Gastroesophageal sphincter (tissue), 4 donors: ENCODE data around the gene C5. TPM values are rescaled to one million over a fixed set of nuclear protein-coding genes. Genes with fewer than 3 reads are reported as not detected.

ENCODE experiments used
- ATAC-seq: fragments of 150-250 bp; one replicate; pipeline ENCODE4 v1.9.1; 2016; ENCODE audit warnings: mild to moderate bottlenecking, moderate library complexity
- H3K27ac ChIP-seq, 4 donors: fragments of 200-600 bp; sonication (generic) in 3 of 4; 1 replicate in 3 of 4; 2 replicates in 1 of 4; pipeline ENCODE4 v1.5.1; 2016 to 2019
- H3K27me3 ChIP-seq: fragments of 200-600 bp; sonication (generic); one replicate; pipeline ENCODE4 v1.5.1; 2019
- H3K36me3 ChIP-seq, 2 donors: fragments of 200-600 bp; sonication (generic); one replicate each; pipeline ENCODE4 v1.5.1; 2019; ENCODE audit warnings: control low read depth in 1 of 2
- H3K4me1 ChIP-seq, 3 donors: fragments of 200-600 bp; sonication (generic); 1 replicate in 2 of 3; 2 replicates in 1 of 3; pipeline ENCODE4 v1.5.1; 2016 to 2019; ENCODE audit warnings: control low read depth in 2 of 3
- H3K4me3 ChIP-seq, 2 donors: fragments of 200-600 bp; sonication (generic); one replicate each; pipeline ENCODE4 v1.5.1; 2019; ENCODE audit warnings: mild to moderate bottlenecking in 1 of 2, moderate library complexity in 1 of 2
- H3K9me3 ChIP-seq, 3 donors: fragments of 200-600 bp; sonication (generic); one replicate each; pipeline ENCODE4 v1.5.1; 2017 to 2019; ENCODE audit warnings: control low read depth in 2 of 3
- EP300 ChIP-seq: sonication (generic); formaldehyde crosslinking; IDR thresholded peaks from one replicate; pipeline ENCODE4 v1.6.1; 2017; ENCODE audit warnings: antibody characterized with exemption, mild to moderate bottlenecking
- POLR2A ChIP-seq, 2 donors: fragments of 450-650 bp; IDR thresholded peaks; one replicate each; pipeline ENCODE4 v1.6.1; 2017; ENCODE audit warnings: antibody characterized with exemption in 2 of 2, mild to moderate bottlenecking in 2 of 2, moderate library complexity in 1 of 2
- POLR2AphosphoS5 ChIP-seq: sonication (generic); formaldehyde crosslinking; IDR thresholded peaks from one replicate; pipeline ENCODE4 v1.6.1; 2017; ENCODE audit warnings: antibody characterized with exemption
- WGBS, 2 donors: methylation state at CpG; one replicate each; pipeline ENCODE4 v1.1.5; 2018; ENCODE audit warnings: low coverage in 1 of 2; 5-methylcytosine and 5-hydroxymethylcytosine counted together
- total RNA-seq, 4 donors: library from RNA; depleted of rRNA; stranded (reverse); fragments of >200 nt; gene quantifications; one replicate each; pipeline ENCODE4 v1.1.0, GENCODE V29; 2016
- TF ChIP-seq, protein P1 (sequence below), 4 experiments: fragments of 200-600 bp in 2 of 4; fragments of 450-650 bp in 2 of 4; sonication (generic) in 1 of 4; IDR thresholded peaks; one replicate each; pipeline ENCODE4 v1.5.1; 2017 to 2019; ENCODE audit warnings: antibody characterized with exemption in 4 of 4, mild to moderate bottlenecking in 2 of 4, moderate library complexity in 2 of 4

The C5 gene
- total RNA-seq, 4 donors from 2014 or later = 2.7 to 8.9 (median 6.3) TPM

GRCh38 chr9:120922404-120923195 is 127.5 kb downstream of the C5 start:
- no peaks in the 10 kb centered on the region for H3K36me3 ChIP-seq
- no peak for ATAC-seq
- WGBS, 2 donors = 37 to 73% methylated on average over 3 to 7 of the region's 7 CpGs
- TF ChIP-seq, protein P1, sequence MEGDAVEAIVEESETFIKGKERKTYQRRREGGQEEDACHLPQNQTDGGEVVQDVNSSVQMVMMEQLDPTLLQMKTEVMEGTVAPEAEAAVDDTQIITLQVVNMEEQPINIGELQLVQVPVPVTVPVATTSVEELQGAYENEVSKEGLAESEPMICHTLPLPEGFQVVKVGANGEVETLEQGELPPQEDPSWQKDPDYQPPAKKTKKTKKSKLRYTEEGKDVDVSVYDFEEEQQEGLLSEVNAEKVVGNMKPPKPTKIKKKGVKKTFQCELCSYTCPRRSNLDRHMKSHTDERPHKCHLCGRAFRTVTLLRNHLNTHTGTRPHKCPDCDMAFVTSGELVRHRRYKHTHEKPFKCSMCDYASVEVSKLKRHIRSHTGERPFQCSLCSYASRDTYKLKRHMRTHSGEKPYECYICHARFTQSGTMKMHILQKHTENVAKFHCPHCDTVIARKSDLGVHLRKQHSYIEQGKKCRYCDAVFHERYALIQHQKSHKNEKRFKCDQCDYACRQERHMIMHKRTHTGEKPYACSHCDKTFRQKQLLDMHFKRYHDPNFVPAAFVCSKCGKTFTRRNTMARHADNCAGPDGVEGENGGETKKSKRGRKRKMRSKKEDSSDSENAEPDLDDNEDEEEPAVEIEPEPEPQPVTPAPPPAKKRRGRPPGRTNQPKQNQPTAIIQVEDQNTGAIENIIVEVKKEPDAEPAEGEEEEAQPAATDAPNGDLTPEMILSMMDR (IDR thresholded peaks at IDR 0.05) = no peak
- TF ChIP-seq POLR2AphosphoS5 (no peak), POLR2A (IDR thresholded peaks at IDR 0.05) (no peak), EP300 (no peak)
- H3K4me3 ChIP-seq = no peak overlapping the region
- peaks cover 8 to 57% (median 29%) of the 10 kb centered on the region in 3 donors for H3K4me1 ChIP-seq
- H3K27ac ChIP-seq = peak overlapping the region in 3 of 4 donors; percentile 70 to 83 (median 77)
- no peaks in the 10 kb centered on the region for H3K27me3 ChIP-seq
- H3K9me3 ChIP-seq = no peaks in the 10 kb centered on the region

- peaks cover 8 to 62% (median 31%) of the 10 kb centered on the region in 3 donors for H3K4me1 ChIP-seq
- H3K9me3 ChIP-seq = no peaks in the 10 kb centered on the region
- H3K27ac ChIP-seq = peak overlapping the region in 3 of 4 donors; percentile 70 to 83 (median 77)
- WGBS, 2 donors = 16 to 56% methylated on average over 3 to 7 of the region's 8 CpGs
- H3K36me3 ChIP-seq = no peaks in the 10 kb centered on the region
- H3K27me3 ChIP-seq = no peaks in the 10 kb centered on the region
- ATAC-seq = no peak
- H3K4me3 ChIP-seq = no peak overlapping the region
- TF ChIP-seq POLR2A (IDR thresholded peaks at IDR 0.05) = no peak
- TF ChIP-seq POLR2AphosphoS5 = no peak
- no peak for TF ChIP-seq EP300
- TF ChIP-seq, protein P1 (IDR thresholded peaks at IDR 0.05) = no peak
Observed at GRCh38 chr9:120921661-120922181, 128.4 kb downstream of the C5 start.

- no CpG with 5 or more reads among the region's 3 CpGs for WGBS, 2 donors
- H3K36me3 ChIP-seq = no peaks in the 10 kb centered on the region
- H3K27me3 ChIP-seq = no peaks in the 10 kb centered on the region
- H3K27ac ChIP-seq = peak overlapping the region in 3 of 4 donors; percentile 77 to 86 (median 83)
- no peaks in the 10 kb centered on the region for H3K9me3 ChIP-seq
- TF ChIP-seq EP300 (no peak), POLR2AphosphoS5 (no peak)
- TF ChIP-seq, protein P1 (IDR thresholded peaks at IDR 0.05) = no peak
- H3K4me3 ChIP-seq = no peak overlapping the region
- no peak for ATAC-seq
- H3K4me1 ChIP-seq = peaks cover 8 to 71% (median 31%) of the 10 kb centered on the region in 3 donors
Observed at GRCh38 chr9:120920806-120921178, 129.3 kb downstream of the C5 start.

DNA sequence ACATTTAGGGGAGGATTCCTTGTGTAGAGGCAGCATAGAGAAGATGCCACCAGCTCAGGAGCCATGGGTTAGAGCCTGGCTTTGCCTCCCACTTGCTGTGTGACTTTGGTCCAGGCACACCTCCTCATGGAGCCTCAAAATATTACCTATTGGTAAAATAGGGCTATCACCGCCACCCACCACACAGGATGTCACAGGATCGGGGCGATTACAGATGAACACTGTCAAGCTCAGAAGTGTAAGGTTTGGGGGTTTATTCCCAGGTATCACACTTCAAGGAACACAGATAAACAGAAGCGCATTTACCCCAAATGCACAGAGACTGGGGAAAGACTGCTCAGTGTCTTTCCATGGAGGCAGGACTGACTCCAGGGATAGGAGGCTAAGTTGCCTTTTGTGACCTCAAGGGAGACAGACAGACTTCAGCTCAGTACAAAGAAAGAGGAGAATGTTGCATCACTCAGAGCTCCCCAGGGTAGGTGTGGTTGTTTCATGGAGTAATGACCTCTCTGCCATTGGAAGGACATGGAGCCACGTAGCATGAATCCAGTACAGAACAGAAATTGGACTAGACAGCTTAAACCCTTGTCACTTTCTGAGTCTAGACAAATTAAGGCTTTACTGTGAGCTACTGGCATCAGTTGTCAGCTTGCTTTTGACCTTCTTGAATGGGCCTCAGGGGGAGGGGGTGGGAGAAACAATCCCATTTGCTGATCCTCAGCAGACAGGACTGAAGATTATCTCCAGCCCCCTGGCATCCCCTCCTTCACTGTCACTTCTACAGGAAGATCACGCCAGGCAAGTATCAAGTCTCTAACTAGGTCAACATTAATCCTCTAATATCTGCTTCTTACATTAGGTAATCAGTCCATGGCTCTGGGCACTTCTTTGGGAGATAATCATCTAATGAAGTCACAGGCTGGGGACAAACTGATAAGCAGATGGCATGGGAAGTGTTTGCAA is 130.0 kb downstream of the C5 start:
- H3K36me3 ChIP-seq = no peaks in the 10 kb centered on the region
- peak overlapping the region; percentile 67 to 86 (median 80) for H3K27ac ChIP-seq
- H3K4me3 ChIP-seq = no peak overlapping the region
- peak; percentile 52 for ATAC-seq
- no peaks in the 10 kb centered on the region for H3K27me3 ChIP-seq
- TF ChIP-seq POLR2A (IDR thresholded peaks at IDR 0.05) (no peak), EP300 (no peak), POLR2AphosphoS5 (no peak)
- TF ChIP-seq, protein P1 (IDR thresholded peaks at IDR 0.05) = no peak
- H3K4me1 ChIP-seq = peaks cover 8 to 78% (median 31%) of the 10 kb centered on the region in 3 donors
- H3K9me3 ChIP-seq = no peaks in the 10 kb centered on the region
- whole genome bisulfite sequencing, 2 donors = 67 to 100% methylated on average over 1 to 4 of the region's 6 CpGs
